Stomach (tissue), 9 donors: Measurements from ENCODE around the gene KLHL40. TPM values are rescaled to one million over a fixed set of nuclear protein-coding genes. Genes with fewer than 3 reads are reported as not detected.
A peak's percentile ranks its signal among the peaks of the same experiment; 100 is the strongest.

ENCODE experiments used
- DNase-seq, 2 donors: peaks; one replicate each; pipeline versions ENCODE4 v3.0.0 to v3.0.0-alpha.2; 2013 to 2019
- H3K27ac ChIP-seq, 5 donors: fragments of 200-600 bp in 4 of 5; sonication (generic) in 4 of 5; one replicate each; pipeline ENCODE4 v1.5.1; 2013 to 2019; ENCODE audit warnings: mild to moderate bottlenecking in 1 of 5, moderate library complexity in 1 of 5
- H3K27me3 ChIP-seq, 3 donors: fragments of 200-600 bp; sonication (generic); one replicate each; pipeline ENCODE4 v1.5.1; 2017 to 2019; ENCODE audit warnings: mixed run types in 1 of 3
- H3K36me3 ChIP-seq, 4 donors: fragments of 200-600 bp; sonication (generic); 1 replicate in 3 of 4; 2 replicates in 1 of 4; pipeline ENCODE4 v1.5.1; 2016 to 2019
- H3K4me1 ChIP-seq, 4 donors: fragments of 200-600 bp; sonication (generic); one replicate each; pipeline ENCODE4 v1.5.1; 2016 to 2019
- H3K4me3 ChIP-seq, 4 donors: fragments of 200-600 bp; sonication (generic) in 3 of 4; one replicate each; pipeline ENCODE4 v1.5.1; 2016 to 2019; ENCODE audit warnings: mild to moderate bottlenecking in 1 of 4
- H3K9me3 ChIP-seq, 4 donors: fragments of 200-600 bp; sonication (generic); one replicate each; pipeline ENCODE4 v1.5.1; 2016 to 2019
- CTCF ChIP-seq, 7 experiments: fragments of 450-650 bp in 4 of 7; fragments of 200-600 bp in 3 of 7; sonication (generic) in 3 of 7; IDR thresholded peaks; one replicate each; pipeline ENCODE4 v1.5.1; 2016 to 2019; ENCODE audit warnings: antibody characterized with exemption in 7 of 7, control low read depth in 2 of 7, mild to moderate bottlenecking in 1 of 7
- EP300 ChIP-seq: sonication (generic); formaldehyde crosslinking; IDR thresholded peaks from one replicate; pipeline ENCODE4 v1.6.1; 2017; ENCODE audit warnings: antibody characterized with exemption
- POLR2A ChIP-seq, 4 donors: fragments of 450-650 bp; IDR thresholded peaks; one replicate each; pipeline ENCODE4 v1.6.1; 2016; ENCODE audit warnings: antibody characterized with exemption in 4 of 4, control low read depth in 2 of 4, mild to moderate bottlenecking in 1 of 4, moderate library complexity in 1 of 4
- POLR2AphosphoS5 ChIP-seq, 3 donors: sonication (generic); formaldehyde crosslinking; IDR thresholded peaks; one replicate each; pipeline ENCODE4 v1.6.1; 2016; ENCODE audit warnings: antibody characterized with exemption in 3 of 3
- WGBS, 5 donors: extraction: QIAGEN DNeasy Blood & Tissue Kit in 3 of 5; methylation state at CpG; one replicate each; pipeline versions ENCODE4 v1.1.5 to v1.1.7; 2013 to 2018; 5-methylcytosine and 5-hydroxymethylcytosine counted together
- intact Hi-C: fragments of 100-400 bp; cut with DNase I; formaldehyde crosslinking; loops from one replicate; pipeline ENCODE4 v1.15.1; 2023; ENCODE audit warnings: low total_unique reads
- polyA plus RNA-seq, 3 donors: library from polyadenylated mRNA; stranded (reverse); fragments of 200-250 nt; gene quantifications; one replicate each; pipeline ENCODE4 v1.2.3, GENCODE V29; 2013
- total RNA-seq, 5 donors: library from RNA; depleted of rRNA; stranded (reverse); fragments of >200 nt; gene quantifications; one replicate each; pipeline versions ENCODE4 v1.1.0 to v1.2.3, GENCODE V29; 2014 to 2016
- donor health status: healthy with polysubstance abuse.
- donor health status: Bipolar disorder and iron deficiency.
- donor health status: healthy.

Gene KLHL40
- total and polyA plus RNA-seq, 8 donors = 0.05 to 2.0 (median 0.18) TPM; not detected in 5

DNA sequence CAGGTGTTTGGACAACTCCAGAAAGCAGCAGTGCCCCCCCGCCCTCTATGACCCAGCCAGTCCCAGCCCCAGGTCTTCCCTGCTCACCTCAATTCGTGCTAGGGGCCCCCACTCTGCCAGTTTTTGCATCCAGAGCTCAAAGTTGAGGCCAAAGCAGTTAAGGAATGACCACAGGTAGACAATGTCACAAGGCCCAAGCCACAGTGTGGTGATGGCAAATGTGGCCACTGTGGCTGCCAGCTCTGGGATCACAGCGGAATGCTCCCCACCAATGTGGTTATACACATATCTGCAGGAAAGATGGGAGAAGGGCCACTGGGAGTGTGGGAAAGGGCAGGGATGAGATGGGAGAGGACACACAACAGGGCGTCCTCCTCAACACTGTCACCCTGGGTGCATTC, 8.2 kb downstream of the KLHL40 start:
- Histone ChIP-seq H3K4me3 (no peak overlapping the region), H3K27ac (no peak overlapping the region), H3K4me1 (no peaks in the 10 kb centered on the region), H3K27me3 (peaks cover 0 to 13% (median 0%) of the 10 kb centered on the region in 3 donors), H3K9me3 (no peaks in the 10 kb centered on the region), H3K36me3 (no peaks in the 10 kb centered on the region)
- intact Hi-C loops = no loop called here
- TF ChIP-seq POLR2A (IDR thresholded peaks at IDR 0.05) (no peak), POLR2AphosphoS5 (IDR thresholded peaks at IDR 0.05) (no peak), CTCF (IDR thresholded peaks at IDR 0.05) (no peak), EP300 (no peak)
- WGBS, 5 donors = 63 to 75% (median 70%) methylated on average over 4 of the region's 4 CpGs
- no peak for DNase-seq

- no peak overlapping the region for H3K4me3 ChIP-seq
- peaks cover 0 to 13% (median 0%) of the 10 kb centered on the region in 3 donors for H3K27me3 ChIP-seq
- H3K36me3 ChIP-seq = no peaks in the 10 kb centered on the region
- H3K27ac ChIP-seq = no peak overlapping the region
- H3K4me1 ChIP-seq = no peaks in the 10 kb centered on the region
- no peaks in the 10 kb centered on the region for H3K9me3 ChIP-seq
- TF ChIP-seq CTCF (IDR thresholded peaks at IDR 0.05) (no peak), POLR2AphosphoS5 (IDR thresholded peaks at IDR 0.05) (no peak)
- no peak for DNase-seq
- intact Hi-C loops = no loop called here
Measured at GRCh38 chr3:42694366-42694765, 9.0 kb downstream of the KLHL40 start.

DNA sequence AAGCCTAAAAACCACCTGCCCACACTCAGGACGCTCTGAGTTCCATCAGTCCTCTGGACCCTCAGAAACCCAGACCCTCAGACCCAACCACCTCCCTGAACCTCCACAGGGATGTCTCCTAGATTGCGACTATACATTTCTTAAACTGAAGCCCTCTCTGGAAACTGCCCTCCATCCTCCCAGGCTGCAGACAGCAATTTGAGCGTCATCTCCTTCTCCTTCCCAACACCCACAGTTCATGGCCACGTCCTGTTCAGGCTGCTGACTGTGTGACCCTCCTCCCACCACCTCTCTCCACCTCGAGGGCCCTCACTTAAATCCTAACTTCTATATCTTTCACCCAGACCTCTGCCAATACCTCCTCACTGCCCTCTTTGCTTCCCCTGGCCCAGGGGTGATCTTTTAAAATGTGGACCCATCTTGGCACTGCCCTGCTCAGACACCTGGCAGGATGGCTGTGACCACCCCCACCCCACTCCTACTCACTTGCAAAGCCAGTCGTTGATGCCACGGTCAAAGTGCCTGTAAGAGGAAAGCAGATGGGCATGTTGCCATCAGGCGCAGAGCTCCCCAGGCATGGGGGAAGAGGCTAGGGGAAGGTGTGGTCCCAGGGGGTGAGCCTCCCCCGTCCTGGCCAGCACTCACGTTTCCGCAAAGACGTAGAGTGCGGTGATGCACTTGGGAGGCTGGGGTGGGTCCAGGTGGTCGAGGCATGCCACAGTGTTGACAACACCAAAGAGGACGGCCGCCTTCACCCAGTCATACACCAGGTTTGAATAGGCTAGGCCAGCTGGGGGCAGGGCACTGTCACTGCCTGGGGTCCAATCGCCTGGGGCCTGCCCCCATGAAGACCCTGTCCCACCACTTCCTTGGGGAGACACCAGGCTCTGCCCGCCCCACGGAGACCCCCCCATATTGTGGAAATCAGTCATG, 11.3 kb downstream of the KLHL40 start:
- H3K9me3 ChIP-seq = no peaks in the 10 kb centered on the region
- no peak overlapping the region for H3K27ac ChIP-seq
- intact Hi-C loops = no loop called here
- peak in 1 of 2 donors; percentile 17 for DNase-seq
- no peaks in the 10 kb centered on the region for H3K36me3 ChIP-seq
- WGBS, 5 donors = 69 to 80% (median 75%) methylated on average over 16 to 19 of the region's 19 CpGs
- peaks cover 0 to 4% (median 0%) of the 10 kb centered on the region in 4 donors for H3K4me1 ChIP-seq
- TF ChIP-seq EP300 (no peak), CTCF (IDR thresholded peaks at IDR 0.05) (no peak), POLR2A (IDR thresholded peaks at IDR 0.05) (no peak), POLR2AphosphoS5 (IDR thresholded peaks at IDR 0.05) (no peak)
- H3K27me3 ChIP-seq = peaks cover 0 to 16% (median 0%) of the 10 kb centered on the region in 3 donors
- no peak overlapping the region for H3K4me3 ChIP-seq

DNA sequence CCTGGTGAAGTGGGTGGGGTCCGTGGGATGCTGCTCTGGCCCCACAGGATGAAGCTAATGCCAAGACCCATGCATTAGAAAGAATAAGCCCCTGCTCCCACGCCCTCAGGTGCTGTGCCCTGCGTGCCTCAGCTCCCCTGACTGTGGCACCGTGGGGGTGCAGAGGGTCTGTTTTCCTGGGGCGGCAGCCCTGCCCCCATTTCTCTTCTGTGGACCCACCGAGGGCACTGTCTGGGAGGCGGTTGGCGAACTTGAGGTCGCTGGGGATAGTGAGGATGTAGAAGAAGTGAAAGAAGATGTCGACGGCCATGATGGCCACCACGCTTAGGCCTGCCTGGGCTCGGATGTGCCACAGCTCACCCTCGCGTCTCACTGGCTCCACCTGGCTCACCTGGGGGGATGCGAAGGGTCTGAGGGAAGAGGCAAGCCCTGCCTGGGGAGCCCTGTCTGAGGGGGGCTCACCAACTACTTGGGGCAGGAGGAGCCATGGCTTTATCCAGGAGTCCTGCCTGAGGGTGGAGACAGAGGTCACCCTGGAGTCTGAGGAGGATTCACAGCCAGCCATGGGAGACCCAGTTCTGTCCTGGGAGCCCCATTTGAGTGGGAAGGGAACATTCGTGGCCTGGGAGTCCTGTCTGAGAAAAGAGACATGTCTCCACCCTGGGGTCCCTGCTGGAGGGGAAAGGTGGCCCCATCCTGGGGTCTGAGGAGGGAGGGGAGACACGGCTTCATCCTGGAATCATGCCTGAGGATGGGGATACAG, 12.1 kb downstream of the KLHL40 start:
- Histone ChIP-seq H3K27me3 (peaks cover 0 to 19% (median 0%) of the 10 kb centered on the region in 3 donors), H3K36me3 (no peaks in the 10 kb centered on the region), H3K4me1 (peaks cover 0 to 4% (median 0%) of the 10 kb centered on the region in 4 donors), H3K27ac (no peak overlapping the region), H3K4me3 (no peak overlapping the region), H3K9me3 (no peaks in the 10 kb centered on the region)
- no peak for TF ChIP-seq POLR2AphosphoS5 (IDR thresholded peaks at IDR 0.05)
- no peak for TF ChIP-seq EP300
- TF ChIP-seq POLR2A (IDR thresholded peaks at IDR 0.05) = no peak
- no peak for TF ChIP-seq CTCF (IDR thresholded peaks at IDR 0.05)
- intact Hi-C loops = no loop called here
- 84 to 90% (median 87%) methylated on average over 17 to 18 of the region's 18 CpGs for WGBS, 5 donors
- peak in 1 of 2 donors; percentile 17 for DNase-seq
